Measurements from ENCODE around the gene OLFML2A. TPM values are rescaled to one million over a fixed set of nuclear protein-coding genes. Genes with fewer than 3 reads are reported as not detected.

OLFML2A gene
- total and polyA plus RNA-seq, 2 of the 4 experiments (the other 2 are of a cell fraction) = 2.0 to 5.9 TPM

- Histone ChIP-seq H2BK120ac (ENCODE audit: low read depth, low read length) (no peak overlapping the region), H4K20me1 (ENCODE audit: insufficient read depth, low read length) (no peaks in the 10 kb centered on the region), H3K27me3 (ENCODE audit: control insufficient read depth, insufficient read depth, low read length) (no peaks in the 10 kb centered on the region), H3K9me3 (ENCODE audit: control insufficient read depth, insufficient read depth, low read length) (no peaks in the 10 kb centered on the region), H3K4me1 (ENCODE audit: control insufficient read depth, insufficient read depth, low read length) (peaks cover 9% of the 10 kb centered on the region; the same call in 1 of the 2 replicates), H4K8ac (ENCODE audit: low read depth in 2 of 2, low read length in 2 of 2) (no peak overlapping the region), H3K23ac (ENCODE audit: low read depth, low read length) (no peak overlapping the region), H3K9ac (ENCODE audit: low read depth, low read length) (no peak overlapping the region), H3K9me1 (ENCODE audit: insufficient read depth, low read length) (no peaks in the 10 kb centered on the region), H3K14ac (replicated peaks; ENCODE audit: low read depth, low read length) (no peak overlapping the region), H4K5ac (ENCODE audit: low read depth, low read length) (no peak overlapping the region), H3K4me3 (ENCODE audit: insufficient read depth, low read depth, low read length) (no peak overlapping the region), H2AFZ (replicated peaks; ENCODE audit: low read length, poor library complexity) (no peak overlapping the region), H2AK5ac (ENCODE audit: low read depth, low read length) (no peak overlapping the region), H3K4ac (ENCODE audit: low read depth, low read length) (no peak overlapping the region), H2AK9ac (replicated peaks; ENCODE audit: low read depth, low read length, poor library complexity) (no peak overlapping the region), H4K91ac (ENCODE audit: insufficient read depth, low read depth, low read length) (no peak overlapping the region), H2BK20ac (ENCODE audit: low read depth, low read length) (no peak overlapping the region), H3K18ac (ENCODE audit: low read depth, low read length) (no peak overlapping the region), H2BK5ac (ENCODE audit: low read depth, low read length, poor library complexity, severe bottlenecking) (no peak overlapping the region), H2BK15ac (ENCODE audit: low read depth, low read length) (no peak overlapping the region), H3K79me1 (ENCODE audit: low read depth in 1 of 2, low read length in 2 of 2) (no peaks in the 10 kb centered on the region), H3K56ac (ENCODE audit: extremely low read depth, insufficient read depth, low read length) (no peak overlapping the region), H3K4me2 (ENCODE audit: low read depth, low read length) (no peak overlapping the region), H3K27ac (ENCODE audit: insufficient read depth, low read length) (no peak overlapping the region), H3K36me3 (ENCODE audit: control insufficient read depth, insufficient read depth, low read length) (peaks cover 15% of the 10 kb centered on the region; the same call in 1 of the 2 replicates)
- no CpG with 5 or more reads among the region's 5 CpGs for WGBS, 2 experiments (ENCODE audit: extremely low coverage in 2 of 2, insufficient read length in 1 of 2)
- BruUV-seq (replicated peaks) = no TSS peak
- ChIA-PET POLR2A (ENCODE audit: unreplicated experiment) (no interaction called here), CTCF (interaction anchor here (0.6 kb wide), 1 partner anchor 578 kb away, joined by 4 read pairs; no protein-coding TSS in a partner anchor)
- intact Hi-C loops (cut with micrococcal nuclease) = no loop called here
- dilution Hi-C loops (cut with HindIII; ENCODE audit: low sequenced_read_pairs, unreplicated experiment) = no loop called here
- in situ Hi-C loops (cut with MboI; ENCODE audit: low sequenced_read_pairs) = no loop called here
- no peak for TF ChIP-seq BHLHE40 (IDR thresholded peaks at IDR 0.05; ENCODE audit: low read depth, low read length)
- TF ChIP-seq USF2 (IDR thresholded peaks at IDR 0.05; ENCODE audit: low read depth, low read length) = no peak
- no peak for TF ChIP-seq SMC3 (IDR thresholded peaks at IDR 0.05; ENCODE audit: low read depth, low read length)
- TF ChIP-seq MXI1 (IDR thresholded peaks at IDR 0.05; ENCODE audit: borderline replicate concordance, low read depth, low read length) = no peak
- no peak for TF ChIP-seq CTCF (conservative IDR thresholded peaks at IDR 0.05; ENCODE audit: low read depth, low read length)
- no peak for TF ChIP-seq MAFK (IDR thresholded peaks at IDR 0.05; ENCODE audit: low read depth, low read length)
- no peak for TF ChIP-seq NFE2L2 (IDR thresholded peaks at IDR 0.05; ENCODE audit: low read depth, low read length)
- TF ChIP-seq FOS (IDR thresholded peaks at IDR 0.05; ENCODE audit: low read depth, low read length) = no peak
- TF ChIP-seq MAZ (IDR thresholded peaks at IDR 0.05; ENCODE audit: borderline replicate concordance, low read depth, low read length) = no peak
- TF ChIP-seq CEBPB (IDR thresholded peaks at IDR 0.05; ENCODE audit: low read depth, low read length) = no peak
- TF ChIP-seq ELK1 (IDR thresholded peaks at IDR 0.05; ENCODE audit: borderline replicate concordance, low read depth, low read length) = no peak
- TF ChIP-seq POLR2A (IDR thresholded peaks at IDR 0.05; ENCODE audit: low read depth, low read length) = no peak
- no peak for TF ChIP-seq RCOR1 (IDR thresholded peaks at IDR 0.05; ENCODE audit: insufficient replicate concordance, low read length)
- TF ChIP-seq CHD1 (IDR thresholded peaks at IDR 0.05; ENCODE audit: low read depth, low read length) = no peak
- TF ChIP-seq RFX5 (IDR thresholded peaks at IDR 0.05; ENCODE audit: low read depth, low read length) = no peak
- TF ChIP-seq RAD21 (IDR thresholded peaks at IDR 0.05; ENCODE audit: low read length) = no peak
- DNase-seq (no peak), ATAC-seq (ENCODE audit: low read depth) (no peak)
These were observed 14.0 kb downstream of the OLFML2A start for GRCh38 chr9:124790801-124791505.
